Mesothelial cell of epicardium (in vitro differentiated cells): Measurements from ENCODE around the gene PIM3. TPM values are rescaled to one million over a fixed set of nuclear protein-coding genes. Genes with fewer than 3 reads are reported as not detected.

Experiments
- DNase-seq, 2 experiments: peaks; one replicate each; pipeline ENCODE4 v3.0.0; 2021; ENCODE audit warnings: low spot score in 2 of 2; ENCODE audit not compliant: unreplicated experiment in 2 of 2
- H3K27ac Mint-ChIP-seq: 2 replicates; pipeline ENCODE4 v1.8.0; 2021; ENCODE audit warnings: mixed read lengths
- H3K27me3 Mint-ChIP-seq: 2 replicates; pipeline ENCODE4 v1.8.0; 2021; ENCODE audit warnings: low read depth, mixed read lengths
- H3K36me3 Mint-ChIP-seq: 2 replicates; pipeline ENCODE4 v1.8.0; 2021; ENCODE audit warnings: mixed read lengths
- H3K4me1 Mint-ChIP-seq: 2 replicates; pipeline ENCODE4 v1.8.0; 2021; ENCODE audit warnings: mixed read lengths
- H3K4me3 Mint-ChIP-seq: 2 replicates; pipeline ENCODE4 v1.8.0; 2021; ENCODE audit warnings: mild to moderate bottlenecking, moderate library complexity, mixed read lengths
- H3K9me3 Mint-ChIP-seq: 2 replicates; pipeline ENCODE4 v1.8.0; 2021; ENCODE audit warnings: mixed read lengths
- total RNA-seq: library from RNA; stranded (reverse); gene quantifications from 3 replicates; pipeline ENCODE4 v1.2.1, GENCODE V29; 2021
- TF ChIP-seq, protein P1 (sequence below): fragments of 200-600 bp; sonication (generic); IDR thresholded peaks from one replicate; pipeline ENCODE4 v1.5.0; 2021; ENCODE audit warnings: antibody characterized with exemption; ENCODE audit not compliant: unreplicated experiment

The PIM3 gene
- total RNA-seq, 1 donor from 2014 or later = 59.8 TPM

DNA sequence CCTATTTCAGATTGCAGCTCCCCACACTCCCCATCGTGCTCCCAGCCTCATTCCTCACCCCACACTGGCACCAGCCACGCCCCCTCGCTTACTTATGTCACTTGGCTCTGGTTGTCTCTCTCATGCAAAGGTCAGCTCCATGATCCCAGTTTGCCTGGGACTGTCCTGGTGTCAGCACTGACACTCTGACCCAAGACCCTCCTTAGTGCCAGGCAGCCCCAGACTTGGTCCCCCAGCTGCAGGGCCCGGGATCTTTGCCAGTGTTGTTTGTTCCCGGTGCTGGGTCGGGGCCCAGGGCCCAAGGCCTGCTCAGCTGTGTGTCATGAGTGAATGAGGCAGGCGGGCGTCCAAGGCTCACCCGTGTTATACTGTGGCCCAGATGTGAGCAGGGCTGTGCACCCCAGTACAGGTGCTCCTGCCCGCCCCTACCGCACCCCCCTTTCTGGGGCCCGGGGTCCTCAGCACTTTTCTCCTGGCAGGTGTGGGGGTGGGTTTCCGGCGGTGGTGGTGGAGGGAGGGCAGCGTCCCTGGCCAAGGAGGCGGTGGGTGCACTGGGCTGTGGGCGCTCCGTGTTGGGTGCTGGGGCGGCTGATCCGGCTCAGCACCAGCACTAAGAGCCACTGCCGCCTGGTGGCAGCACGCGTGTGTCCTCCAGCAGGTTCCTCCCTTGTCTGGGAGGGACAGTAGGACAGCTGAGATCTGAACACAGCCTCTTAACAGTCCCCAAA lies 32.5 kb downstream of the PIM3 start:
- H3K4me1 Mint-ChIP-seq = no peaks in the 10 kb centered on the region
- TF ChIP-seq, protein P1, sequence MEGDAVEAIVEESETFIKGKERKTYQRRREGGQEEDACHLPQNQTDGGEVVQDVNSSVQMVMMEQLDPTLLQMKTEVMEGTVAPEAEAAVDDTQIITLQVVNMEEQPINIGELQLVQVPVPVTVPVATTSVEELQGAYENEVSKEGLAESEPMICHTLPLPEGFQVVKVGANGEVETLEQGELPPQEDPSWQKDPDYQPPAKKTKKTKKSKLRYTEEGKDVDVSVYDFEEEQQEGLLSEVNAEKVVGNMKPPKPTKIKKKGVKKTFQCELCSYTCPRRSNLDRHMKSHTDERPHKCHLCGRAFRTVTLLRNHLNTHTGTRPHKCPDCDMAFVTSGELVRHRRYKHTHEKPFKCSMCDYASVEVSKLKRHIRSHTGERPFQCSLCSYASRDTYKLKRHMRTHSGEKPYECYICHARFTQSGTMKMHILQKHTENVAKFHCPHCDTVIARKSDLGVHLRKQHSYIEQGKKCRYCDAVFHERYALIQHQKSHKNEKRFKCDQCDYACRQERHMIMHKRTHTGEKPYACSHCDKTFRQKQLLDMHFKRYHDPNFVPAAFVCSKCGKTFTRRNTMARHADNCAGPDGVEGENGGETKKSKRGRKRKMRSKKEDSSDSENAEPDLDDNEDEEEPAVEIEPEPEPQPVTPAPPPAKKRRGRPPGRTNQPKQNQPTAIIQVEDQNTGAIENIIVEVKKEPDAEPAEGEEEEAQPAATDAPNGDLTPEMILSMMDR = peak; percentile 38
- H3K9me3 Mint-ChIP-seq = peaks cover 24% of the 10 kb centered on the region
- no peak overlapping the region for H3K4me3 Mint-ChIP-seq
- H3K27me3 Mint-ChIP-seq = peaks cover 9% of the 10 kb centered on the region
- no peaks in the 10 kb centered on the region for H3K36me3 Mint-ChIP-seq
- H3K27ac Mint-ChIP-seq = no peak overlapping the region
- no peak for DNase-seq

DNA sequence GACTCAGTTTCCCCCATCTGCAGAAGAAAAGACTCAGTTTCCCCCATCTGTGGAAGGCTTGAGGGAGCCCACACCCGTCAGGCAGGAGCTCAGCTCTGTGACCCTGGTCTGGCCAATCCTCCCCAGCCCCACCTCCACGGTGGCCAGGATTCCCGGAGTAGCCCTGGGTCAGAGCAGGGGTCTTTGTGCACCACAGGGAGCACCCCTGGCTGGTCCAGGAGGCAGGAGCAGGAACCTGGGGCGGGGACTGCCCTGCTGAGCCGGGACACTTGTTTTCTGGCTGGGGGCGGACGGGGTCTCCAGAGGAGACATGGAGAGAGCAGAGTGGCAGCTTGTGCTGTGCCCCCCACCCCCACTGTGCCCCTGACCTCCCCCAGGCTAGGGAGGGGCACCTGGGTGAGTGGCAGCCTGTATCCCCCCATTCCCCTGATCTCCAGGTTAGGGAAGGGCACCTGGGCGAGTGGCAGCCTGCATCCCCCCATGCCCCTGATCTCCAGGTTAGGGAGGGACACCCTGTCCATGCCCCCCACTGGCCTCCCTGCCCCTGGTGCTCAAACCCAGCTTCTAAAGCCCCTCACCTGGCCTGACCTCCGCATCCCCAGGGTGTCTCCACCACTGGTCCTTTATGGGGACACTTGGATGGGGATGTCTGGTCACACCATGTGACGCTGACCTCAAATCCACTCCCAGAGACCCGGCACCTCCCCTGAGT lies 33.2 kb downstream of the PIM3 start:
- H3K27me3 Mint-ChIP-seq = peaks cover 12% of the 10 kb centered on the region
- no peak for DNase-seq
- TF ChIP-seq, protein P1 = no peak

DNA sequence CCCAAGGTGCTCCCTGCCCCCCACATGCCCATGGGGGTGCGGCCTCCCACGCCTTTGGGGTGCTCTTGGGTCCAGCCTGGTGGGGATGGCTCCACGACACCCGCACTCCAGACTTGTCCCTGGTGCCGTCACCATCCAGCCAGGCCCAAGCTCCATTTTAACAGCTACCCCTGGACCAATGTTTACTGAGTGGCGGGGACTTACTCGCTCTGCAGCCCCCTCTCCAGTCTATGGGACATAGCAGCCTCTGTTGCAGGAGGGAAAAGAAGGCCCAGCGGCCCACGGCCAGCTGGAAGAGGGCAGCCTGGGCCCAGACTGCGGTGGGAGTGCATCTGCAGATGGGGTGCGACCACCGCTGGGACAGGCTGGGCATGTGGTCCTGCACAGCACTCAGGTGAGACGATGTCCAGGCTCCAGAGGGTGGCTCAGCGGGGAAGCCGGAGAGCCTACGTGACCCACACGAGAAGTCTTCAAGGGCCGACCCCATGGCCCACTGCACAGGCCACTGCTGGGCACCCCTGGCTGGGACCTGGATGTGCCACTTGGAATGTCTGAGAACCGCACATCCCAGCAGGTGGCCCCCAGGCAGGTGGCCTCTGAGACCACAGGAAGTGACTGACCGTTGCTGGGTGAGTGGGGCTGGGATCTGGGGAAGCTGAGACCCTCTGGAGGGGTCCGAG lies 33.9 kb downstream of the PIM3 start:
- H3K9me3 Mint-ChIP-seq = peaks cover 16% of the 10 kb centered on the region
- peaks cover 6% of the 10 kb centered on the region for H3K4me1 Mint-ChIP-seq
- DNase-seq = no peak
- no peaks in the 10 kb centered on the region for H3K36me3 Mint-ChIP-seq
- peaks cover 17% of the 10 kb centered on the region for H3K27me3 Mint-ChIP-seq
- no peak overlapping the region for H3K4me3 Mint-ChIP-seq
- TF ChIP-seq, protein P1 = no peak
- H3K27ac Mint-ChIP-seq = no peak overlapping the region

More for the DNA sequence above, 33.2 kb downstream of the PIM3 start:
- Mint-ChIP-seq H3K4me1 (peaks cover 2% of the 10 kb centered on the region), H3K36me3 (no peaks in the 10 kb centered on the region), H3K4me3 (no peak overlapping the region), H3K9me3 (peaks cover 20% of the 10 kb centered on the region), H3K27ac (no peak overlapping the region)

DNA sequence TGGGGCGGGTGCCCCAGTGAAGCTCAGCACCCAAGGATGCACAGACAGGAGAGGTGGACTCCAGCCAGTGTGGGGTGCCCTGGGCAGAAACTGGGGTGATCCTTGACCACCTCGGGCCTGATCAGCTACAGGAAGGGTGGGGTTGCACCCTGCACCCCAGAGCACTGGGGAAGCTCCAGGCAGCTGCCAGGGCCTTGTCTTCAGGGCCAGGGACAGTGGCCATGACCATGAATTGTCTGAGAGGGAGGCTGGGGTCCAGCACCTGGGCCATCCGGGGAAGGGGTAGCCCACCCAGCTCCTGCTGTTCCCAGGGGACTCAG lies 34.4 kb downstream of the PIM3 start:
- Mint-ChIP-seq H3K27ac (no peak overlapping the region), H3K27me3 (peaks cover 20% of the 10 kb centered on the region), H3K36me3 (no peaks in the 10 kb centered on the region), H3K9me3 (peaks cover 16% of the 10 kb centered on the region), H3K4me3 (no peak overlapping the region), H3K4me1 (peaks cover 6% of the 10 kb centered on the region)
- TF ChIP-seq, protein P1 = no peak
- no peak for DNase-seq

DNA sequence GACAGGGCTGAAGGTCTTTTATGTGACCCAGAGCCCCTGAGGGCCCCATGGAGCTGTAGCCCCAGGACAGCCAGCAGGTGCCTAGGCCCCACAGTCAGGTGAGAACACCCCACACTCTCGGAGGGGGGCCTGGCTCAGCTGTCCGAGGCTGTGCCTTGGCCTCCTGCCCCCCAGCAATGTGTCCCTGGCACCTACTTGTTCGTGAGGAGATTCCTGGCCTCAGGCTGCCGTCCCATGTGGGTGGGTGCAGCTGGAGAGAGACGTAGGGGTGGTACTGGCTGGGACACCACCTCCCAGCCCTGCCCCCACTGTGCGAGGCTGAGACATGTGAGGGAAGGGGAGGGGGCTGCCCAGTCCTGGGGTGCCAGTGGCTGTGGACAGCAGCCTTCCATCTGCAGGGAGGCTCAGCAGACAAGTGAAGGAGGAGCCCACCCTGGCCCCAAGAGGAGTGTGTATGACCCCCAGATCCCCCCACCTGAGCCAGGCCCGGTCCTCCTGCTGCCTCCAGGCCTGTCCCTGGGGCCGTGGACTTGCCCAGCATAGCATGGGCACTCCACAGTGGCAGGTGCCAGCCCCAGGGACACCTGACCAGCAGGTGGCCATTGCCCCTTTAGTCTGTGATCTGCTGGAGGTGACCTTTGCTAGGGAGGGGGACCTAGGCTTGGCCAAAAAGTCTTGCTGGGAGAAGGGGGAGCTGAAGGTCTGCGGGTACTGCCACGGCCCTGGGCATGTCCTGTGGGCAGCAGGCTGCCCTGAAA lies 35.0 kb downstream of the PIM3 start:
- Mint-ChIP-seq H3K9me3 (peaks cover 16% of the 10 kb centered on the region), H3K4me3 (no peak overlapping the region), H3K36me3 (no peaks in the 10 kb centered on the region), H3K27me3 (peaks cover 24% of the 10 kb centered on the region), H3K4me1 (peaks cover 6% of the 10 kb centered on the region), H3K27ac (no peak overlapping the region)
- DNase-seq = no peak
- TF ChIP-seq, protein P1 = no peak
